ENCODE data around the gene STPG1. TPM values are rescaled to one million over a fixed set of nuclear protein-coding genes. Genes with fewer than 3 reads are reported as not detected.

STPG1 gene
- total RNA-seq, 2 experiments from 2014 or later: 5.2 to 5.7 TPM

DNA sequence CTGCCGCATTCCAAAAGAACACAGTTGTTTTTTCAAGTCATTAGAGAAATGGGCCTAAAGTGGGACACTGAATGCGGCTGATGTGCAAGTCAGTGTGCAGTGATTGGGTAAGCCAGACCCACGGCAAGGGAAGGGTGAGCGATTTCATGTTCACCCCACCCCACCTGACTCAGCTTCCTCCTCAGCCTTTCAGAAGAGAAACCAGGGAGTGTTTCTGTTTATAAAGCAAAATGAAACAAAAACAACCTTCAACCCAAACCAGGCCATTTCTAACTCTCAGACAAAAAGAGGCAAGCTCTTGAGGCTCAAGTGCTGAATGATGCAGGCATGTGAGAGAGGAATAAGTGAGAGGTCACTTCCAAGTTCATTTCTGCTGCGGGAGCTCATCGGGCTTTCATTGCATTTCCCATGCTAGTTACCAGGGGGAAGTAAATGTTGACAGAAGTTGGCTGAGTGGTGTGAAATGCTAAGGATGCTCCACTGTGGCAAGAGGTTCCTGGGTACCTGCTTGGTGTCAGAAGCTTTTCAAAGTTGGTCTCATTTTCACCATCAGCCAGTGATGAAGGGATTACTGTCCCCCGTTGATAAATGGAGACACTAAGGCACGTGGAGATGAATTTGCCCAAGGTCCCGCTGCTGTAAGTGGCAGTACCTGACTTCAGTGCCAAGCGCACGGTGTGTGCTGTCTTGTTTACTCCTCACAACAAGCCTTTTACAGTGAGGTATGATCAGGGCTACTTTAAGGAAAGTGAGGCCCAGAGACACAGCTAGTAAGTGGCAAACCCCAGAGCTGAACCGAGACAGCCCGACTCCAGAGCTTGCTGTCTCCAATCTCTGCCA, 29.1 kb downstream of the STPG1 start:
- POLR2A ChIA-PET: no interaction called here
- CTCF ChIA-PET: interaction anchor here (1.1 to 6.3 kb wide), 6 partner anchors 12 to 203 kb away, joined by 3 to 57 read pairs (median 4); no protein-coding TSS in a partner anchor

DNA sequence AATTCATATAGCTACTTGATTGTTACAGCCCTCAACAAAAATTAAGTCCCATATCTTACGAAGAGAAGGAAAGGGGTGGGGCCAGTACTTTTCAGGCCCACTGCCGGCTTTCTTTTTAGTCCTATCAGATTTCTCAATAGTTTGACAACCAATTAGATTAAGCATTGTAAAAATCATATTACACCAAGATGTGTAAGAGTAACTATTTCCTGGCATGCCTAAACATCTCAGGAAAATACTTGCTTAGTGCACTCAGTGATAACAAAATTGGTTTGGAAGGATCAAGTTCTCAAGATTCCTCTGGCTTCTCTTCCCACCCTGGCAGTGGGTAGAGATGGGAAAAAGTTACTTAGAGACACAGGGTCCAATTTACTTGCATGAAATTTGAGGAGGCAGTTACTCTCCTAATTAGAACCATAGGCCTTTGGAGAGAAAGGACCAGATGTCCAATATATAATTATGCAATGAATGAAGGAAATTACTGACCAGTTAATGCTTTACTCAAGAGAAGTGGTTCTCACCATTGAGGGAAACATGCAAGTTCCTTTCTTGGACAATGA, 30.1 kb downstream of the STPG1 start:
- POLR2A ChIA-PET: no interaction called here
- CTCF ChIA-PET: interaction anchor here (0.6 to 6.3 kb wide), 3 partner anchors 8 to 184 kb away, joined by 3 to 57 read pairs (median 3); no protein-coding TSS in a partner anchor

DNA sequence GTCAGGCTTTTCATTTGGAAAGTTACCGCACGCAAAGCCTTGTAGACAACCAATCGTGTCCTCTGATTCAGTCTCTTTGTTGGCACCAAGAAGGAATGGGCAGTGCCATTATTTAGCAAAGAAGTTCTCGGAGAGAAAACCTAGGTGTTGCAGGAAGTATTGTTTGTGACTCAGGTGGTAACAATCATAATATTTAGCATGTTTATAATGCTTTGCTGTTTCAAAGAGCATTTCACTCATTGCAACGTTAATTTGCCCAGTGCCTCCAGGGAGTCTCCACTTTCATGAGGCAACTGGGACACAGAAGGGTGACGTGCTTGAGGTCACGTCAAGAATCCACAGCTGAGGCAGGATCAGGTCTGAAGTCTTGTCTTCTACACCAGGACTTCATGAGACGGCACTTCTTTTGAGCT, 31.4 kb downstream of the STPG1 start:
- ChIA-PET POLR2A (no interaction called here), CTCF (interaction anchor here (1.6 to 1.8 kb wide), 2 partner anchors 9 to 17 kb away, joined by 5 to 8 read pairs; no protein-coding TSS in a partner anchor)

DNA sequence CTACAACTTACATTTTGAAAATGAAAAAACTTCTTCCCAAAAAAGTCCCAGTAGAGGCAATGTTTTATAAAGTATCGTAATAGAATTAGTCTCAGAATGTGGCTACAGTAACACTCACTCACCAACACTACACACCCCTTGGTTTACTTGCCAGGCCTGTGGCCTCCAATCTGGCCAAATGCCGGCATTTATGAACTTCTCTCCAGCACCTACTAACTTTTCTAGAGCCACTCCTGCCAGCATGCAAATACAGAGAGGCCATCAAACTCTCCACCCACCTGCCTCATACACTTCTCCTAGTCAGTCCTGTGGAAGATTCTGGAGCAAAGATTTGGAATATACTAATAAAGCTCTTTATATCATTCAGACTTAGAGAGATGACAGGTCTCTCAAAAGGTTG, 32.3 kb downstream of the STPG1 start:
- ChIA-PET POLR2A (no interaction called here), CTCF (interaction anchor here (0.8 to 1.8 kb wide), 4 partner anchors 10 to 231 kb away, joined by 3 to 8 read pairs (median 4); no protein-coding TSS in a partner anchor)

DNA sequence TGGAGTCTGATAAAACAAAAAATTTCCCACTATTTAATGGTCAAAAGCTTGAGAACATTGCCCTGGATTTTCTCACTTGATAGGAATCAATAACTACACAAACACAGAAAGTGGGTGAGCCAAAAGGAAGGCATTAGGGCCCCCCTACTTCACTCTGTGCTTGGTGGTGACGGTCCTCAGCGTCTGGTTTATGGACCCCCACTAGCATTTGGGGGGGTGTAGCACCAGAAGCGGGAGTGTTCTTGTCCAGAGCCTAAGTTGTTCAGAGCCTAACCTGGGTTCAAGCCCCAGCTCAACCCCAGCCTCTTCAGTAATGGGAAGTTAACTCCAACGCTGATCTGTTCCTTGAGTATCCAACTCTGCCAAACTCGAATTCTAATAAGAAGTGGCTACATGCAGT, 33.1 kb downstream of the STPG1 start:
- ChIA-PET CTCF (interaction anchor here (0.7 to 1.8 kb wide), 3 partner anchors 11 to 181 kb away, joined by 4 to 8 read pairs (median 6); no protein-coding TSS in a partner anchor), POLR2A (no interaction called here)

DNA sequence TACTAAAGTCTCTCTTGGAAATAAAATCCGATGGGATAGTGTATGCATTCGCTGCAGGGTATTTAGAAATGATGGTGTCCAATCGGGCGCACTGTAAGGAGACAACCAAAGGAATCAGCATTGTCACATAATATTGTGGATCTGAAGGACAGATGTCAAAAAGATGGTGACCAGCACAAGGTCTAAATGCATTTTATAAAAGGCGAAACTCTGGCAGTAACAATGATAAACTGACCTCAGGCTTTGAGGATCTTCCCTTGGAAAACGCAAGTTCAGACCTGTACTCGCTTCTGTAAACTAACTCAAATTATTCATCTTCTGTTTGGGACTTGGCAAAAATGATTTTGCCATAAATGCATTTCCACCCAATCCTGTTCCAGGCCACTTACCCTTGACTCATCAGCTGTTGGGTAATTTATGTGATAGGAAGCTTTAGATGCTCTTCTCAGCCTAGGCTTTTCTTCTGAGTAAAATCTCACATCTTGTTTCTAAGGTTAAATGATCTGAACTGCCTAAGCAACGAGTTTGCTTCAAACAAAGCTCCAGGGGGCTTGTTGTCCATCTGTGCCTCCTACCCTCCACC, 33.8 kb downstream of the STPG1 start:
- ChIA-PET POLR2A (no interaction called here), CTCF (interaction anchor here (0.7 to 1.2 kb wide), 3 partner anchors 12 to 232 kb away, joined by 3 to 6 read pairs (median 4); no protein-coding TSS in a partner anchor)

DNA sequence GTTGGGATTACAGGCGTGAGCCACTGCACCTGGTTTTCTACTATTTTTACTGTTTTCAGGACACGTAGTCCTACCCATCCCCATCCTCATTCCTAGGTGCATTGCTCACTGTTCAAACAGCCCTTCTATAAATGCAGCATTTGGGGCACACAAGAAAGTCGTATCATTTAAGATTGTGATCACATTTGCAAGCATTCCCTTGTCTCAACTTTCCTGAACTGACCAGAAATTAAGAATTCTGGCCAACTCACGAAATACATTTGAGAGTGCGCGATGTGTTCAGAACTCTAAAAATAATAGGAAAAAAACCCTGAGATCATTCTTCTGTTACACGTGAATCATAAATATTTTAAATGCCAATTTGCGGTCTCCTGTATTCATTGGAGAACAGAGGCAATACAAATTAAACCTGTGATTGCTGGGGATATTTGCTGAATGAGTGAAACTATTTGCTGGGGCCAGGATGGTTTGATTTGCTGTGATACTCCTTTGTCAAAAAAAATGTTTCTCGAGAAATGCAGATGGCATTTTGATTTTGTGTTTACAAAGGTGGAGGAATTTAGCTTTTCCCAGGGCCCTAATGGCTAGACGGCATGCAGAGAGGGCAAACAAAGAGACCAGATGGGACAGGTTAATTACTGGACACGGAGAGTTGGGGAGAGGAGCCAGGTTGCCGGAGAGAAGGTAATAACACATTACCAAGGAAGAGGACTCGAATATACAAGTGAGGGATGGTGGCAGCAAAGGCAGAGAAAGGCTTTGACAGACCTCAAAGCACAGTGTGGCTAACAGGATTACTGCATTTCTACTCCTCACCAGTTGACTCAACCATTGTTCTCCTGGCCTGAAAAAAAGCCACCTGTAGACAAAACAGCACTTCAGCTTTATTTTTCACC, 38.4 kb downstream of the STPG1 start:
- CTCF ChIA-PET: no interaction called here
- POLR2A ChIA-PET: no interaction called here

DNA sequence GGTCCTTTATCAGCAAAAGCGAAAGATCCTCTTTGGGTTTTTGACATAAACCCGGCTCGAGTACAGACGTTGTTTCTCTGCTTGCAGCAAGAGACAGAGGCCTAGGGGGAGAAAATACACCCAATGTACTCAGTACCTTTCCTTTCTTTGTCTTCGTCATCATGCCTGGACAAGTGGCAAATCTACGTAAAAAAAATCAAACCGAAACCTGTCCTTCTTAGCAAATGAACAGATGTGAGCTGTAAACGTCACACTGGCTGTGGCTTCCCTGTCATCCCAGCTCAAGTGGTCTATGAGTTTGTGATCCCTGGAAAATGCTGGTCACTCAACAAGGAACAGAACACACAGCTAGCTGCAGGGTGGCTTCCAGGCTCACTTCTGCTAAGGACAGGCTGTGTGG, 39.9 kb downstream of the STPG1 start:
- CTCF ChIA-PET: interaction anchor here (0.6 kb wide), 1 partner anchor 168 kb away, joined by 3 read pairs; no protein-coding TSS in a partner anchor

DNA sequence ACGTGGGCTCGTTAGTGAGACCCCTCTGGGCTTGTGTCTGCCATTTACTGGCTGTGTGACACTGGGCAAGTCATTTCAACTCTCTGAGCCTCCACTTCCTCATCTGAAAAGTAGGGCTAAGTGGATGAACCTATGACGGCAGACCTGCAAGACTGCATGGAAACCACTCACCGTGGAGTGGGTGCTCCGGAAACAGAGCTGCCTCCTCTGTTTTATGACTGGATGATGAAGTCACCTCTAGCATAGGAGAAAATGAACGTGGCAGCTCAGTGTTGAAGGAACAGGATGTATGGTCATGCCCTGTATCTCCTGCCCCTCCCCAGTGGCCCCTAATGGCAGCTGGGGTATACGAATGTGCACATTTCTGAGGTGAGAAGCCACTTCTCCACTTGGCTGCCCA, 40.5 kb downstream of the STPG1 start:
- ChIA-PET POLR2A (no interaction called here), CTCF (interaction anchor here (1.5 kb wide), 1 partner anchor 12 kb away, joined by 4 read pairs; no protein-coding TSS in a partner anchor)

More for the DNA sequence above, 39.9 kb downstream of the STPG1 start:
- POLR2A ChIA-PET: no interaction called here

DNA sequence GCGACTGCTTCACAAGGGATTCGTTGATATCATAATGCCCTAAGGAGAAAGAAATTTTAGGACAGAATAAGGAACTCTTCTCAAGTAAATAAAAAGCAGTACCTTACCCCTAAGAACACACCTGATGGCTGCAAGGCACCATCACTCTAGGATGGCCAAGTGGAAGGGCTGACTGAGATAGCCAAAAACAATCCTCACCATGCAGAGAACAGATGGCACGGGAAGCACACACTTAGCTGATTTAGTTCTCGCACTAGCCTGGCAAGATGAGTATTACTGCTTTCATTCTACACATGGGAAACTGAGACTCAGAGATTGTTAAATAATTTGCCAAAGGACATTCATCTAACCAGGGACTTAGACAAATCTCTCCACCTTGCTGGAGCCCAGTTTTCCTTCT, 43.8 kb downstream of the STPG1 start:
- ChIA-PET POLR2A (no interaction called here), CTCF (no interaction called here)

DNA sequence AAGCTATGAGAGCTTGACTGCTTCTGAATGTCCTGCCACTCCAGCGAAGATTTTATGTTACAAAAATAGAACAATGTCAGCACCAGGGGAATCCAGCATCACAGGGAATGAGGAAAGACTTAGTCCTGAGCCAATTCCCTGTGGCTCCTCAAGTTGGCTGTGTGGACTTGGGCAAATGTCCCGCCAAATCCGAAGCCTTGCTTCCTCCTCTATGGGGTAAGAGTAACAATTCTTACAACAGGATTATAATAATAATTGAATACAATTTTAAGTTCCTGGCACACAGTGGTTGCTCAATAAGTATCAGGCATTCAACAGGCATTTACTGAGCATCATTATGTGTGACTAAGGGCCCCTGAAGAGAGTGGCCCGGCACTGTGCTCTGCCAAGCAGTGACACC, 44.4 kb downstream of the STPG1 start:
- ChIA-PET POLR2A (no interaction called here), CTCF (no interaction called here)

DNA sequence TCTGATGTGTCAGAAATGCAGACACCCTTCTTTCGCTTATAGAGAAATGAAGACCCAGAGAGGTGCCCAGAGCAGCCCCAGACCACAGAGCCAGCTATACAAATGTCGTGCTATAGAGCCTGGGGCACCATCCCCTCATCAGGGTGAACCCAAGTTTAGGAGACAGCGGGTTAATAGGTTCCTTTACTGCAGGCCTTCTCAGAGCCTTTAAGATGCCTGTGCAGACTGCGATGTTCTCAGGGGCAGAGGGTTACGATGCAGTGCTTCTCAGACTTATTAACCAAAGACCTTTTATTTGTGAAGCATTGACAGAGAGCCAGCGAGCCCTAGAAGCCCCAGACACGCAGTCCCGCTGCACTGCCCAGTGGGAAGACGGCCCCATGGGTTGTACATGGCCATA, 46.9 kb downstream of the STPG1 start:
- ChIA-PET CTCF (interaction anchor here (2.1 kb wide), 1 partner anchor 15 kb away, joined by 5 read pairs; no protein-coding TSS in a partner anchor), POLR2A (no interaction called here)

DNA sequence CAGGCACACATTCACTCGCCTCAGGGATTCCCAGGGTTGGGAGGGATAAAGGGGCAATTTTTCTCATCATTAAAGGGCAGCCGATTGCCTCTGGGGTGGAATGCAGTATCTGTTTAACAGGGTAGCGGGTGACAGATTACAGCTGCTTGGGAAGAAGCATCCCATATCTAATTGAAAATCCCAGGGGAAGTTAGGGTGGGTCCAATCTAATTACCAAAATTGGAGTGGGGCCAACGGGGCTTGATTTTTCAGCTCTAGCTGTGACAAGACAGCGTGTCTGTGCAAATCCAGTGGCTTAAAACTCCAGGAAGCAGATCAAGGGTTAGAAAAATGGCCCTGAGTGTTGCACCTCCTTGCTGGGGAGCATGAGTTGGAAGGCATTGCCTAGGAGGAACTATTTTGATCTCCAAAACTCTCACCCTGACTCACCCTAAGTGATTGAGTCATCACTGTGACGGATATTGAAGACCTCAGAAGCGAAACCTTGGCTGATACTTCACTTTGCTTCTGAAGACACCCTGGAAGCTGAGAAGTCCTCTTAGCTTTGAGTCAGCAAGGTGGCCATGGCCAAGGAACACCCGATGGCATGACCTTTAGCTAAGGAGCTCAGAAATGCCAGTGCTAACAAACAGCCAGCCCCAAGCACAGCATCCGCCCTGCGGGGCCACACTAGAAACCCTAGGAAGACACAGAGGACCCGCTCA, 48.5 kb downstream of the STPG1 start:
- POLR2A ChIA-PET: interaction anchor here (0.5 kb wide), 1 partner anchor 49 kb away, joined by 6 read pairs; no protein-coding TSS in a partner anchor
- CTCF ChIA-PET: interaction anchor here (1.5 to 2.1 kb wide), 4 partner anchors 17 to 215 kb away, joined by 4 to 8 read pairs (median 4); no protein-coding TSS in a partner anchor

DNA sequence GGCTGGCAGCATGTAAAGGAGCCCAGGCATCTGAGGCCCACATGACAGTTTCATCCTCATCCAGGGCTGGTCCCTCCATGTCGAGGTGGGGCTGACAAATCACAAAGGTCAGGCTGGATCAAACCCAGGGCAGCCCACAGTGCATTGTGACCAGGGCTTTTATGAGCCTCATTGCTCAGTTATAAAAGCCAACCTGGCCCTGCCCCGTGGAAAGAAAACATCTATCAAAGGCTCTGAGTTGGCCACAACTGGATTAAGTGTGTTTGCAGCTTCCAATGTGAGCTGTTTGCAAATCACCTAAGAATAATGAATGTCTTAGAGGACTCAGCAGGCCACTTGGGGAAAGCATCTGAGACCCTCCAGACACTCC, 49.0 kb downstream of the STPG1 start:
- CTCF ChIA-PET: interaction anchor here (1.7 to 2.1 kb wide), 2 partner anchors 17 to 42 kb away, joined by 4 to 5 read pairs; no protein-coding TSS in a partner anchor
- POLR2A ChIA-PET: no interaction called here

DNA sequence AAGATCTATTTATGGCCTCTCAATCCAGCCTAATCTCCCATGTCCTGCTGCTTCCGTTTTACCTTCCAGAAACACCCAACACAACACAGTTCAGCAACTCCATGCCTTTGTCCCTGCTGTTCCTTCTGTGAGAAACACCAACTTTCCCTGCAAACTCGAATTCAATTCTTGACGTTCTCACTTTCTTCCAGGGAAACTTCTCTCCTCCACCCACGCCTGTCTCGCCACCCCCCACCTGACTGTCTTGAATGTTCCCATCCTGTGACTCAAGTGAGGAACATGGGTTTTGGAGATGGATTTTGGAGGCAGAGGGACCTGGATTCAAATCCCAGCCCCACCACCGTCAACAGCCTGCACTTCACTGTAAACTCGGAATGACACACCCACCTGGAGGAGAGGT, 49.6 kb downstream of the STPG1 start:
- POLR2A ChIA-PET: no interaction called here
- CTCF ChIA-PET: interaction anchor here (1.4 kb wide), 1 partner anchor 162 kb away, joined by 3 read pairs; no protein-coding TSS in a partner anchor

DNA sequence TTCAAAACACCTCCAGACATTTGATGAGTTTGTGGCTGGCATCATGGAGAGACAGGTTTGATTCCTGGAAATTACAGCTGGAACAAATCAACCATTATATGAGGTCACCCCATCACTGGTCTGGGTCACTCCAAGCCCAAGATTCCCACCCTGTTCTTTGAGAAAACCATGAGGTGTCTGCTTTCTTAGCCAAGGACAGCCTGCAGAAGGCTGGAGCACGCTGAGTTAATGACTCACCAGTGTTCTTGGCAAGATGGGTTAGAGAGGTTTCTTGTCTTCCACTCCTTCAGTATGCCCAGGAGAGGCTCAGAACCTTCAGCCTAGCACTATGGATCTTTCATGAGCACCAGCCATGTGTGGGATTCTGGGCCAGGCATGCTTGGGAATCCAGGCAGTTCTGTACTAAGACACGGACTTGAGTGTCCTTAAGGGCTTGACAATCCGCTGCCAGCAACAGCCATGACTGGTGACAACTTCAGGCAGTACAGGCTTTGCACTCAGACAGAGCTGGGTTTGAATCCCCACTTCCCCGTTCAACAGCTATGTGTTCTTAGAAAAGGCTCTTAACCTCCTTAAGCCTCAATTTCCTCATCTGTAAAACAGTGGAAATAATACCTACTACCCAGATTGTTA, 50.5 kb downstream of the STPG1 start:
- ChIA-PET POLR2A (no interaction called here), CTCF (interaction anchor here (1.4 to 1.8 kb wide), 2 partner anchors 28 to 162 kb away, joined by 3 to 5 read pairs; no protein-coding TSS in a partner anchor)

DNA sequence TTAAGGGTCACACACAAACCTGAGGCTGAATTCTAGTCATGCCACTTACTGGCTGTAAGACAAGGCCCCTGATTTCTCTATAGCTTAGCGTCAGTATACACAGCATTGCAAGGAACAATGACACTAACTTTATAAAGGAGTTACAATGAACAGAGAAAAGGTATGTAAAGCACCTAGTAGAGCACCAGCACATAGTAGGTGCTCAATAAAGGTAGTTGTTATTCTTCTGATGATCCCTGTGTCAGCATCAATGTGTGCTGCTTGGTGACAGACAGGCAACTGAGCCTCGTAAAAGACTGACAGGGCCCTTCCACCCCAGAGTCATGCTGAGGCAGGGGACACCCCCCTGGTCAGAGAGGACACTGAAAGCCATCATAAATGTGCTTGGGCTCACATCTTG, 51.2 kb downstream of the STPG1 start:
- CTCF ChIA-PET: interaction anchor here (1.4 to 1.8 kb wide), 2 partner anchors 29 to 161 kb away, joined by 3 to 5 read pairs; no protein-coding TSS in a partner anchor
- POLR2A ChIA-PET: no interaction called here

DNA sequence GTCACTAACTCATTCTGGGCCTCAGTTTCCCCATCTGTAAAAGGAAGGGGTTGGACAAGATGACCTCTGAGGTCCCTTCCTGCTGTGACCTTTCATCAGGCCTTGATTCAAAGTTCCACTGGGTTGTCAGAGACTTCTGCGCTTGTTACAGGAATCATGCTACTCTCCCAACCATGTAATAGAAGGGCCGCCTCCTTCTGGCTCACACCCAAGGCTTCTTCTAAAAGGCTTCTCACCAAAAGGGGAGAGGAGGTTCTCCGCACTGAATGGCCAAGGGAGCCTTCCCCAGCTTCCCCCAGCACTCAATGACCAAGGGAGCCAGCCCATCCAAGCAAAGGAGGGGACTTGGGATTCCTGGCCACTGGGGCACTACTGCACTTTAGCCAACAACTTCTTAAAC, 51.8 kb downstream of the STPG1 start:
- CTCF ChIA-PET: interaction anchor here (1.8 kb wide), 1 partner anchor 30 kb away, joined by 5 read pairs; no protein-coding TSS in a partner anchor
- POLR2A ChIA-PET: no interaction called here
